ENCODE results near the gene GPATCH4. TPM values are rescaled to one million over a fixed set of nuclear protein-coding genes. Genes with fewer than 3 reads are reported as not detected.

The GPATCH4 gene
- total RNA-seq, 4 donors from 2014 or later: 14.1 to 49.2 (median 24.5) TPM

DNA sequence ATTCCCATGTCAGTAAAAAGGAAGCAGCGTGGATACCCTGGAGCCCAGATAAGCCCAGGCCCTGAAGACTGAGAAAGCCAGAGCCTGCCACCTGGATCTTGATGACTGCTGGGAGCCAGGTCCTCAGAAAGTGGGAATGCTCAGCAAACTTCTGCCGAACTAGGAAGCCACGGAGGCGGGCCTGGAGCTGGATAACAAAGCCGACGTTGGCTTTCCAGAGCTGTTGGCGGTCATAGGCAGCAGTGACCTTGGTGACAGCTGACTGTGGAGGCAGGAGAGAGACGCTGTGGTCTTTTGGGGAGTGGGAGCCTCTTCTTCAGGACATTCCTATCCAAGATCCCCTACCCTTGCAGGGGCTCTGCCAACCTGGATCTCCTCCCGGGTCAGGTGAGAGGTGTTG, 53.3 kb downstream of the GPATCH4 start:
- intact Hi-C loops (cut with DNase I): no loop called here
- H3K9me3 ChIP-seq: no peaks in the 10 kb centered on the region
- no peak overlapping the region for H3K4me3 ChIP-seq (replicated peaks in 1 of 3)
- TF ChIP-seq, protein P1, sequence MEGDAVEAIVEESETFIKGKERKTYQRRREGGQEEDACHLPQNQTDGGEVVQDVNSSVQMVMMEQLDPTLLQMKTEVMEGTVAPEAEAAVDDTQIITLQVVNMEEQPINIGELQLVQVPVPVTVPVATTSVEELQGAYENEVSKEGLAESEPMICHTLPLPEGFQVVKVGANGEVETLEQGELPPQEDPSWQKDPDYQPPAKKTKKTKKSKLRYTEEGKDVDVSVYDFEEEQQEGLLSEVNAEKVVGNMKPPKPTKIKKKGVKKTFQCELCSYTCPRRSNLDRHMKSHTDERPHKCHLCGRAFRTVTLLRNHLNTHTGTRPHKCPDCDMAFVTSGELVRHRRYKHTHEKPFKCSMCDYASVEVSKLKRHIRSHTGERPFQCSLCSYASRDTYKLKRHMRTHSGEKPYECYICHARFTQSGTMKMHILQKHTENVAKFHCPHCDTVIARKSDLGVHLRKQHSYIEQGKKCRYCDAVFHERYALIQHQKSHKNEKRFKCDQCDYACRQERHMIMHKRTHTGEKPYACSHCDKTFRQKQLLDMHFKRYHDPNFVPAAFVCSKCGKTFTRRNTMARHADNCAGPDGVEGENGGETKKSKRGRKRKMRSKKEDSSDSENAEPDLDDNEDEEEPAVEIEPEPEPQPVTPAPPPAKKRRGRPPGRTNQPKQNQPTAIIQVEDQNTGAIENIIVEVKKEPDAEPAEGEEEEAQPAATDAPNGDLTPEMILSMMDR (IDR thresholded peaks at IDR 0.05): no peak
- TF ChIP-seq POLR2A (IDR thresholded peaks at IDR 0.05): no peak
- DNase-seq: no peak
- no peak overlapping the region for H3K27ac ChIP-seq
- H3K36me3 ChIP-seq: no peaks in the 10 kb centered on the region
- 90 to 92% methylated on average over 8 to 9 of the region's 9 CpGs for WGBS, 2 donors
- H3K27me3 ChIP-seq: no peaks in the 10 kb centered on the region
- no peaks in the 10 kb centered on the region for H3K4me1 ChIP-seq

DNA sequence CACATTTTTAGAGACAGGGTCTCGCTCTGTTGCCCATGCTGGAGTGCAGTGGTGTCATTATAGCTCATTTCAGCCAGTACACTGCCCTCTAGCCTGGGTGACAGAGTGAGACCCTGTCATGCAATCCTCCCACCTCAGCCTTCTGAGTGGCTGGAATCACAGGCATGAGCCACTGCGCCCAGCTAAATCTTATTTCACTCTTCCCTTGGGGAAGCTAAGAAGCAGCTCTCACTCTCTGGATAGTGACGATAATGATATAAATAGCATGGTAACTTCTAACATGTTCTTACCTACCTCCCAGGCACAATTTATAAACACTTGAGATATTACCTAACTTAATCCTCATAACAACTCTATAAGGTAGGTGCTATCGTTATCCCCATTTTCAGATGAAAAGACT, 53.8 kb downstream of the GPATCH4 start:
- intact Hi-C loops (cut with DNase I): no loop called here
- H3K9me3 ChIP-seq: no peaks in the 10 kb centered on the region
- H3K27ac ChIP-seq: no peak overlapping the region
- no peak for TF ChIP-seq POLR2A (IDR thresholded peaks at IDR 0.05)
- TF ChIP-seq, protein P1 (IDR thresholded peaks at IDR 0.05): no peak
- H3K27me3 ChIP-seq: no peaks in the 10 kb centered on the region
- WGBS, 2 donors: 97 to 98% methylated on average over 4 of the region's 4 CpGs
- DNase-seq: no peak
- no peak overlapping the region for H3K4me3 ChIP-seq (replicated peaks in 1 of 3)
- H3K36me3 ChIP-seq: no peaks in the 10 kb centered on the region
- H3K4me1 ChIP-seq: no peaks in the 10 kb centered on the region

DNA sequence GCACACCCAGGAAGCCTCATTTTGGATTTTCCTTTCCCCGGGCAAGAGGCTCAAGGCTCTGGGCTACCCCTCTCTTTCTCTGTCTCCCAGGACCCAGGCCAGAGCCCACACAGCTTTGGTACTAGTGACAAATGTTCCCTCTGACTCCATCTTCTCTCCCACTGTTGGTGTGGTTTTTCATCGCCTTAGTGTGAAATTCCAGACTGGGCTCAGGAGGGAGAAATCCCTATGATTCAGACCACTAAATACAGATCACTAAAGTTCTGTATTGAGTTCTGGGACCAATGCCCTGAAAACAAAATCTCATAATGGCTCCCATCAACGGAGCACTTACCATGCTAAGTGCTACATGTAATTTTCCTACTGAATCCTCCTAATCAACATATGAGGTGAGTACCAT, 55.0 kb downstream of the GPATCH4 start:
- Histone ChIP-seq H3K36me3 (no peaks in the 10 kb centered on the region), H3K27ac (no peak overlapping the region), H3K27me3 (no peaks in the 10 kb centered on the region), H3K4me1 (no peaks in the 10 kb centered on the region), H3K9me3 (no peaks in the 10 kb centered on the region), H3K4me3 (replicated peaks in 1 of 3) (no peak overlapping the region)
- WGBS, 2 donors: 98% methylated on average over 3 of the region's 3 CpGs
- no peak for DNase-seq
- TF ChIP-seq, protein P1 (IDR thresholded peaks at IDR 0.05): no peak
- TF ChIP-seq POLR2A (IDR thresholded peaks at IDR 0.05): no peak
- intact Hi-C loops (cut with DNase I): no loop called here

DNA sequence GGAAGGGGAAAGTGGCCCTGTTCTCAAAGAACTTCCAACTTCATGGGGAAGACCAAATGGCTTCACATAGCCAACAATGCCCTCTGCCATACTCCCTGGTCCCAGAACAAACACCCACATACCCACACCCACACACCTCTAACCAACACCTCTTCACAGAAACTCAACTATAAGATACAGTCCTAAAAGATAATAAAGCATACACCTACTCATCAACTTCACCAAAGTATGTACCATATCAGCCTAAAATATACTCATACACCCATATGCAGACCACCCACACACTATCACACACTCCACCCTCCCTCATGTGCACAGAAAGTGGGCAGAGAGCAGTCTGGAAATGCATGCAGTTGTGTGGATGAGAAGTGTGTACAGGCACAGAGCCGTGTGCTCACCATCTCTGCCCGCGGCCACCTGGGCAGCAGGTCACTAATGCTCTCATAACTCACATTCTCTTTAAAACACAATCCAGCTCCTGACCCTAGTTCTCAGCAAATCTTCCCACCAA, 56.6 kb downstream of the GPATCH4 start:
- no peaks in the 10 kb centered on the region for H3K27me3 ChIP-seq
- no peak for DNase-seq
- intact Hi-C loops (cut with DNase I): no loop called here
- no peaks in the 10 kb centered on the region for H3K36me3 ChIP-seq
- no peak overlapping the region for H3K4me3 ChIP-seq (replicated peaks in 1 of 3)
- 97 to 98% methylated on average over 3 of the region's 3 CpGs for WGBS, 2 donors
- H3K27ac ChIP-seq: no peak overlapping the region
- no peak for TF ChIP-seq POLR2A (IDR thresholded peaks at IDR 0.05)
- TF ChIP-seq, protein P1 (IDR thresholded peaks at IDR 0.05): no peak
- H3K9me3 ChIP-seq: no peaks in the 10 kb centered on the region
- no peaks in the 10 kb centered on the region for H3K4me1 ChIP-seq

Other genes with a start within 250 kb of the GPATCH4 start
- not detected for gene RHBG, start 232.3 kb downstream of the GPATCH4 start, total RNA-seq
- 10 to 100 TPM; 26.4 to 80.6 (median 32.0) TPM for gene MEF2D, start 100.7 kb downstream of the GPATCH4 start, total RNA-seq
- 1 to 10 TPM in 1 of 4 donors, under 1 TPM in 3; 0.15 to 1.4 (median 0.50) TPM for gene IQGAP3, start 28.9 kb downstream of the GPATCH4 start, total RNA-seq
- gene TTC24, start 21.8 kb downstream of the GPATCH4 start, total RNA-seq: under 1 TPM in 2 of 4 donors, not detected in 2; 0.27 to 0.67 TPM
- 100 to 1,000 TPM in 3 of 4 donors, 10 to 100 TPM in 1; 69.1 to 176 (median 117) TPM for gene NAXE, start 9.7 kb downstream of the GPATCH4 start, total RNA-seq
- gene HAPLN2, start 17.9 kb upstream of the GPATCH4 start, total RNA-seq: under 1 TPM in 1 of 4 donors, not detected in 3; 0.79 TPM
- gene BCAN, start 40.6 kb upstream of the GPATCH4 start, total RNA-seq: 1 to 10 TPM in 1 of 4 donors, under 1 TPM in 1, not detected in 2; 0.54 to 1.1 TPM
- gene NES, start 75.9 kb upstream of the GPATCH4 start, total RNA-seq: 10 to 100 TPM in 2 of 4 donors, 1 to 10 TPM in 2; 4.3 to 10.4 (median 9.0) TPM
- gene CRABP2, start 104.1 kb upstream of the GPATCH4 start, total RNA-seq: 10 to 100 TPM in 1 of 4 donors, 1 to 10 TPM in 2, not detected in 1; 3.0 to 15.3 (median 4.5) TPM
- gene METTL25B, start 127.0 kb upstream of the GPATCH4 start, total RNA-seq: 10 to 100 TPM; 15.5 to 33.4 (median 25.3) TPM
- gene ISG20L2, start 127.3 kb upstream of the GPATCH4 start, total RNA-seq: 10 to 100 TPM; 13.6 to 34.9 (median 18.2) TPM
- 10 to 100 TPM; 22.9 to 55.6 (median 35.9) TPM for gene MRPL24, start 139.6 kb upstream of the GPATCH4 start, total RNA-seq
- 100 to 1,000 TPM; 147 to 162 (median 148) TPM for gene HDGF, start 150.2 kb upstream of the GPATCH4 start, total RNA-seq
- 10 to 100 TPM; 34.8 to 57.9 (median 43.6) TPM for gene PRCC, start 166.1 kb upstream of the GPATCH4 start, total RNA-seq
- gene SH2D2A, start 215.4 kb upstream of the GPATCH4 start, total RNA-seq: 1 to 10 TPM; 1.2 to 3.3 (median 2.0) TPM